ENCODE measurements around the gene TMEM190.

DNA sequence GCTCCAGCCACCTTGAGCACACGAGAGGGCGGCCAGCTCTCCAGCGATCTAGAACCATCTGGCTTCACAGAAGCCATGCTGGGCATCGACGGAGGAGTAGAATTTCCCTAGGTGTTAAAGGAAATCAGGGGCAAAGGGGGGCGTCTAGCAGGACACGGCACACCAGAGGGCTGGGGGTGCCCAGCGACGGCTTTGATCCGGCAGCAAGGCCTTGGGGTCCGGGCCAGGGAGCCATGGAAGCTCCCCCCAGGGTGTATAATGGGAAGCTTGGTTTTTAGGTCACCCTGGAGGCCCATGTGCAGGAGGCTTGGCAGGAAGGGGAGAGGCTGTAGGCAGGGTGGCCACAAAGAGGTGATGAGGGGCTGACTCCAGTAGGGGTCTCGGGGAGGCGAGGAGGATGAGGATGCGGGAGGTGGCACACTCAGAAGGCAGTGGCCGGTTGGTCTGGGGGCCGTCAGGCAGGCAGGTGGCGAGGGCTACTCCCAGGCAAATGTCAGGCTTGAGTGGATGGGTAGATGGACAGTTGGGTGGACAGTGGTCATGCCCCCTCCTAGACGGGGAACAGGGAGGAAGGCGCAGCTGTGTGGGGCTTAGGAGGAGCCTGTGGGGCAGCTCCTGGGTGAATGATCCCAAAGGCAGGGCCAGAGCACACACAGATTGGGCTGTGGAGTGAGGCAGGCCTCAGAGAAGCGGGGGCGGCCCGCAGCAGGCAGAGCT is 31.4 kb upstream of the TMEM190 start:
- no peak for TF ChIP-seq POLR2AphosphoS5 (IDR thresholded peaks at IDR 0.05)
- TF ChIP-seq, protein P1, sequence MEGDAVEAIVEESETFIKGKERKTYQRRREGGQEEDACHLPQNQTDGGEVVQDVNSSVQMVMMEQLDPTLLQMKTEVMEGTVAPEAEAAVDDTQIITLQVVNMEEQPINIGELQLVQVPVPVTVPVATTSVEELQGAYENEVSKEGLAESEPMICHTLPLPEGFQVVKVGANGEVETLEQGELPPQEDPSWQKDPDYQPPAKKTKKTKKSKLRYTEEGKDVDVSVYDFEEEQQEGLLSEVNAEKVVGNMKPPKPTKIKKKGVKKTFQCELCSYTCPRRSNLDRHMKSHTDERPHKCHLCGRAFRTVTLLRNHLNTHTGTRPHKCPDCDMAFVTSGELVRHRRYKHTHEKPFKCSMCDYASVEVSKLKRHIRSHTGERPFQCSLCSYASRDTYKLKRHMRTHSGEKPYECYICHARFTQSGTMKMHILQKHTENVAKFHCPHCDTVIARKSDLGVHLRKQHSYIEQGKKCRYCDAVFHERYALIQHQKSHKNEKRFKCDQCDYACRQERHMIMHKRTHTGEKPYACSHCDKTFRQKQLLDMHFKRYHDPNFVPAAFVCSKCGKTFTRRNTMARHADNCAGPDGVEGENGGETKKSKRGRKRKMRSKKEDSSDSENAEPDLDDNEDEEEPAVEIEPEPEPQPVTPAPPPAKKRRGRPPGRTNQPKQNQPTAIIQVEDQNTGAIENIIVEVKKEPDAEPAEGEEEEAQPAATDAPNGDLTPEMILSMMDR (IDR thresholded peaks at IDR 0.05): no peak
- TF ChIP-seq POLR2A (IDR thresholded peaks at IDR 0.05): no peak

Data from suprapubic skin (tissue), 4 donors.